ENCODE results near the gene HS3ST3A1.

HS3ST3A1 gene

GRCh38 chr17:13534946-13535345 is 66.8 kb downstream of the HS3ST3A1 start:
- TF ChIP-seq, protein P1, sequence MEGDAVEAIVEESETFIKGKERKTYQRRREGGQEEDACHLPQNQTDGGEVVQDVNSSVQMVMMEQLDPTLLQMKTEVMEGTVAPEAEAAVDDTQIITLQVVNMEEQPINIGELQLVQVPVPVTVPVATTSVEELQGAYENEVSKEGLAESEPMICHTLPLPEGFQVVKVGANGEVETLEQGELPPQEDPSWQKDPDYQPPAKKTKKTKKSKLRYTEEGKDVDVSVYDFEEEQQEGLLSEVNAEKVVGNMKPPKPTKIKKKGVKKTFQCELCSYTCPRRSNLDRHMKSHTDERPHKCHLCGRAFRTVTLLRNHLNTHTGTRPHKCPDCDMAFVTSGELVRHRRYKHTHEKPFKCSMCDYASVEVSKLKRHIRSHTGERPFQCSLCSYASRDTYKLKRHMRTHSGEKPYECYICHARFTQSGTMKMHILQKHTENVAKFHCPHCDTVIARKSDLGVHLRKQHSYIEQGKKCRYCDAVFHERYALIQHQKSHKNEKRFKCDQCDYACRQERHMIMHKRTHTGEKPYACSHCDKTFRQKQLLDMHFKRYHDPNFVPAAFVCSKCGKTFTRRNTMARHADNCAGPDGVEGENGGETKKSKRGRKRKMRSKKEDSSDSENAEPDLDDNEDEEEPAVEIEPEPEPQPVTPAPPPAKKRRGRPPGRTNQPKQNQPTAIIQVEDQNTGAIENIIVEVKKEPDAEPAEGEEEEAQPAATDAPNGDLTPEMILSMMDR (IDR thresholded peaks at IDR 0.05; ENCODE audit: insufficient read depth, missing control alignments) = no peak
- no peak for DNase-seq (ENCODE audit: insufficient read length, low spot score)
- FAIRE-seq = no peak

GRCh38 chr17:13531721-13532120 is 70.0 kb downstream of the HS3ST3A1 start:
- no peak for FAIRE-seq
- TF ChIP-seq, protein P1 (IDR thresholded peaks at IDR 0.05; ENCODE audit: insufficient read depth, missing control alignments) = no peak
- DNase-seq (ENCODE audit: insufficient read length, low spot score) = no peak

GRCh38 chr17:13525876-13526275 is 75.9 kb downstream of the HS3ST3A1 start:
- FAIRE-seq (no peak), DNase-seq (ENCODE audit: insufficient read length, low spot score) (no peak)
- TF ChIP-seq, protein P1 (IDR thresholded peaks at IDR 0.05; ENCODE audit: insufficient read depth, missing control alignments) = no peak

GRCh38 chr17:13523164-13523563 is 78.6 kb downstream of the HS3ST3A1 start:
- FAIRE-seq (no peak), DNase-seq (ENCODE audit: insufficient read length, low spot score) (no peak)
- TF ChIP-seq, protein P1 (IDR thresholded peaks at IDR 0.05; ENCODE audit: insufficient read depth, missing control alignments) = no peak

DNA sequence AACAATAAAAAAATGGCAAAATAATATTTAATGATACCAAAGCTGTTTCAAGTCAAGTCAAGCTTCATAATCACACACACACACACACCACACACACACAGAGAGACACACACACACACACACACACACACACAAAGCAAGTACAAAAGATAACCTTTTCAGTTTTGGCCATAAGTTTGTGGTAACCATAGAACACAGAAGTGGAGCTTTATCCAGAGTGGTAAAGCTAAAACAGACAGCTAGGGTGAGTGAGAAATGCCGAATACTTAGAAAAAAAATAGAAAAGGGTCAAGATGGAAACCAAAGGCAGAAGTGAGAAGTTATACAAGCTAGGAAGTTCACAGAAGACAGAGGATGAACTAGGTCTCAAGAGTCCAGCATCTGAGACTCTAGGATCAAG is 79.0 kb downstream of the HS3ST3A1 start:
- no peak for FAIRE-seq
- DNase-seq (ENCODE audit: insufficient read length, low spot score) = no peak
- TF ChIP-seq, protein P1 (IDR thresholded peaks at IDR 0.05; ENCODE audit: insufficient read depth, missing control alignments) = no peak

- no peak for FAIRE-seq
Observed at GRCh38 chr17:13521784-13522183, 79.9 kb downstream of the HS3ST3A1 start.

GRCh38 chr17:13520899-13521572 is 80.7 kb downstream of the HS3ST3A1 start:
- DNase-seq (ENCODE audit: insufficient read length, low spot score) (no peak), FAIRE-seq (no peak)
- TF ChIP-seq, protein P1 (IDR thresholded peaks at IDR 0.05; ENCODE audit: insufficient read depth, missing control alignments) = no peak

More at GRCh38 chr17:13521784-13522183, 79.9 kb downstream of the HS3ST3A1 start:
- TF ChIP-seq, protein P1 (IDR thresholded peaks at IDR 0.05; ENCODE audit: insufficient read depth, missing control alignments) = no peak
- no peak for DNase-seq (ENCODE audit: insufficient read length, low spot score)

Data from D721Med (cell line).